WERI-Rb-1 (cell line): ENCODE data around the gene MARCHF2.
"Not testable (repeated sequence)": the region's sequence is repeated elsewhere in the genome, so short reads cannot be mapped to it uniquely, and the experiment has no call there.

Experiments used
- DNase-seq: peaks from one replicate; pipeline ENCODE4 v3.0.0-alpha.2; 2020
- H3K27ac ChIP-seq: fragments of 250-450 bp; sonication (Bioruptor Pico); 2 replicates; pipeline ENCODE4 v1.5.1; 2020; ENCODE audit warnings: mild to moderate bottlenecking, moderate library complexity
- H3K27me3 ChIP-seq: fragments of 250-450 bp; sonication (Bioruptor Pico); 2 replicates; pipeline ENCODE4 v1.5.1; 2021; ENCODE audit warnings: mild to moderate bottlenecking, low read depth, moderate library complexity; ENCODE audit not compliant: insufficient read depth, severe bottlenecking
- H3K36me3 ChIP-seq: fragments of 250-450 bp; sonication (Bioruptor Pico); 2 replicates; pipeline ENCODE4 v1.5.1; 2020; ENCODE audit warnings: mild to moderate bottlenecking, moderate library complexity
- H3K4me3 ChIP-seq: 2 replicates; pipeline ENCODE4 v1.5.1; 2011; ENCODE audit warnings: low read depth, mild to moderate bottlenecking, control low read depth, low read length
- H3K9me3 ChIP-seq: fragments of 250-450 bp; sonication (Bioruptor Pico); 2 replicates; pipeline ENCODE4 v1.5.1; 2021; ENCODE audit warnings: mild to moderate bottlenecking, moderate library complexity; ENCODE audit not compliant: severe bottlenecking
- TF ChIP-seq, protein P1 (sequence below): IDR thresholded peaks from 2 replicates; pipeline ENCODE4 v1.5.1; 2011; ENCODE audit warnings: low read depth, mild to moderate bottlenecking, control low read depth, inconsistent platforms, low read length

Gene MARCHF2

DNA sequence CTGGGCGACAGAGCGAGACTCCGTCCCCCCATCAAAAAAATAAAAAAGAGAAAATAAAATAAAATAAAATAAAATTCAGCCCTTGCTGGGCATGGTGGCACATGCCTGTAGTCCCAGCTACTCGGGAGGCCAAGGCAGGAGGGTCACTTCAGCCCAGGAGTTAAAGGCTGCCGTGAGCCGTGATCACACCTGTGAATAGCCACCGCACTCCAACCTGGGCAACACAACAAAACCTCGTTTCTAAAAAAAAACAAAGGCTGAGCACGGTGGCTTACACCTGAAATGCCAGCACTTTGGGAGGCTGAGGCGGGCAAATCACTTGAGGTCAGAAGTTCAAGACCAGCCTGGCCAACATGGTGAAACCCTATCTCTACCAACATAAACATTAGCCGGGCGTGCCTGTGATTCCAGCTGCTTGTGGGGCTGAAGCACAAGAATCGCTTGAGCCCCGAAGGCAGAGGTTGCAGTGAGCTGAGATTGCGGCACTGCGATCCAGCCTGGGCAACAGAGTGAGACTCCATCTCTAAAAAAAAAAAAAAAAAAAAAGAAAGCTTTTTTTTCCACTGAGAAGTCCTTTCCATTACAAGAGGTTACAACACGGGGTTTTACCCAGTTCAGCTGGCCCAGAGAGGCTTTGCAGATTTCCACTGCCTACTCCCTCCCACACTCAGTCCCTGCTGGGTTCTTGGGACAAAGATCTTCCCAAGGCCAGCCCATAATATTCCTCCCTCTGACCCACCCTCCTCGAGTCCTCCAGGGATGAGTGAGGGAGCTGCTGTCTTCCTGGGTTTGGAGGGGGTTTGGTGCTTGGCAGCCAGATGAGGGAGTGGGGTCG, 42.7 kb upstream of the MARCHF2 start:
- DNase-seq = no peak
- TF ChIP-seq, protein P1, sequence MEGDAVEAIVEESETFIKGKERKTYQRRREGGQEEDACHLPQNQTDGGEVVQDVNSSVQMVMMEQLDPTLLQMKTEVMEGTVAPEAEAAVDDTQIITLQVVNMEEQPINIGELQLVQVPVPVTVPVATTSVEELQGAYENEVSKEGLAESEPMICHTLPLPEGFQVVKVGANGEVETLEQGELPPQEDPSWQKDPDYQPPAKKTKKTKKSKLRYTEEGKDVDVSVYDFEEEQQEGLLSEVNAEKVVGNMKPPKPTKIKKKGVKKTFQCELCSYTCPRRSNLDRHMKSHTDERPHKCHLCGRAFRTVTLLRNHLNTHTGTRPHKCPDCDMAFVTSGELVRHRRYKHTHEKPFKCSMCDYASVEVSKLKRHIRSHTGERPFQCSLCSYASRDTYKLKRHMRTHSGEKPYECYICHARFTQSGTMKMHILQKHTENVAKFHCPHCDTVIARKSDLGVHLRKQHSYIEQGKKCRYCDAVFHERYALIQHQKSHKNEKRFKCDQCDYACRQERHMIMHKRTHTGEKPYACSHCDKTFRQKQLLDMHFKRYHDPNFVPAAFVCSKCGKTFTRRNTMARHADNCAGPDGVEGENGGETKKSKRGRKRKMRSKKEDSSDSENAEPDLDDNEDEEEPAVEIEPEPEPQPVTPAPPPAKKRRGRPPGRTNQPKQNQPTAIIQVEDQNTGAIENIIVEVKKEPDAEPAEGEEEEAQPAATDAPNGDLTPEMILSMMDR = no peak
- no peaks in the 10 kb centered on the region; the same call in 1 of the 2 replicates for H3K36me3 ChIP-seq
- H3K9me3 ChIP-seq = no peaks in the 10 kb centered on the region
- H3K4me3 ChIP-seq = no peak overlapping the region
- no peak overlapping the region for H3K27ac ChIP-seq
- H3K27me3 ChIP-seq = no peaks in the 10 kb centered on the region

- Histone ChIP-seq H3K9me3 (no peaks in the 10 kb centered on the region), H3K27me3 (no peaks in the 10 kb centered on the region), H3K27ac (no peak overlapping the region), H3K4me3 (no peak overlapping the region), H3K36me3 (no peaks in the 10 kb centered on the region; the same call in 1 of the 2 replicates)
- no peak for DNase-seq
- TF ChIP-seq, protein P1 = no peak
These were observed 41.9 kb upstream of the MARCHF2 start for GRCh38 chr19:8371011-8371804.

GRCh38 chr19:8373867-8374813, 39.0 kb upstream of the MARCHF2 start:
- Histone ChIP-seq H3K36me3 (no peaks in the 10 kb centered on the region; the same call in 1 of the 2 replicates), H3K27ac (no peak overlapping the region), H3K9me3 (no peaks in the 10 kb centered on the region), H3K4me3 (no peak overlapping the region), H3K27me3 (no peaks in the 10 kb centered on the region)
- DNase-seq = no peak
- TF ChIP-seq, protein P1 = no peak

GRCh38 chr19:8375766-8376165, 37.3 kb upstream of the MARCHF2 start:
- H3K27me3 ChIP-seq, DNase-seq, H3K4me3 ChIP-seq, H3K9me3 ChIP-seq, H3K27ac ChIP-seq, H3K36me3 ChIP-seq: not testable (repeated sequence)

- H3K27me3 ChIP-seq, DNase-seq, H3K9me3 ChIP-seq, H3K36me3 ChIP-seq, H3K27ac ChIP-seq, H3K4me3 ChIP-seq: not testable (repeated sequence)
These were observed 36.6 kb upstream of the MARCHF2 start for GRCh38 chr19:8376373-8376974.

- no peak overlapping the region for H3K27ac ChIP-seq
- H3K9me3 ChIP-seq = peaks cover 2% of the 10 kb centered on the region
- no peak for DNase-seq
- H3K36me3 ChIP-seq = no peaks in the 10 kb centered on the region; the same call in 1 of the 2 replicates
- no peak overlapping the region for H3K4me3 ChIP-seq
- H3K27me3 ChIP-seq = no peaks in the 10 kb centered on the region
- TF ChIP-seq, protein P1 = no peak
These were observed 35.5 kb upstream of the MARCHF2 start for GRCh38 chr19:8377598-8377997.

- not testable (repeated sequence) for H3K27ac ChIP-seq, H3K9me3 ChIP-seq, DNase-seq
These were observed 33.8 kb upstream of the MARCHF2 start for GRCh38 chr19:8379156-8379891.

GRCh38 chr19:8384569-8384968, 28.5 kb upstream of the MARCHF2 start:
- H3K27me3 ChIP-seq, H3K9me3 ChIP-seq, DNase-seq, H3K27ac ChIP-seq, H3K36me3 ChIP-seq, H3K4me3 ChIP-seq: not testable (repeated sequence)

More at GRCh38 chr19:8379156-8379891, 33.8 kb upstream of the MARCHF2 start:
- not testable (repeated sequence) for H3K36me3 ChIP-seq, H3K4me3 ChIP-seq, H3K27me3 ChIP-seq

DNA sequence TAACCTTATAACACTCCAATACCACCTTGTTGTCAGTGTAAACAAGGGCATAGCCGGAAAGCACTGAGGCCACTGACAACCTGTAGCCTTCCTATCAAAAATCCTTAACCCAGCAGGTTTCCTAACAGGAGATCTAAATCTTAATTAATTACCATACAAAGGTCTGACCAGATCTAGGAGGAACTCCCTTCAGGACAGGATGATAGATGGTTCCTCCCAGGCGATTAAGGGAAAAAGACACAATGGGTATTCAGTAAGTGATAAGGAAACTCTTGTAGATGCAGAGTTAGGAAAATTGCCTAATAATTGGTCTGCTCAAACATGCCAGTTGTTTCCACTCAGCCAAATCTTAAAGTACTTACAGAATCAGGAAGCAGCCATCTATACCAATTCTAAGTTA, 28.0 kb upstream of the MARCHF2 start:
- not testable (repeated sequence) for H3K4me3 ChIP-seq, H3K27me3 ChIP-seq, DNase-seq, H3K36me3 ChIP-seq, H3K9me3 ChIP-seq, H3K27ac ChIP-seq
